WTC11 (cell line): ENCODE measurements around the gene SMAP2. TPM values are rescaled to one million over a fixed set of nuclear protein-coding genes. Genes with fewer than 3 reads are reported as not detected.
A peak's percentile ranks its signal among the peaks of the same experiment; 100 is the strongest.

Experiments
- ATAC-seq: fragments of 200-7000 bp; cut with Tn5 transposase; 2 replicates; pipeline ENCODE4 v1.10.0; 2021; ENCODE audit warnings: mild to moderate bottlenecking, moderate library complexity
- CTCF ChIA-PET: fragments of 300-600 bp; sonication (Branson Sonifier 250); formaldehyde crosslinking; loops from one replicate; lab custom pipeline; 2021; ENCODE audit warnings: antibody characterized with exemption; lab: Charles Lee
- POLR2A ChIA-PET: fragments of 350-600 bp; sonication (Branson Sonifier 250); formaldehyde crosslinking; loops from one replicate; lab custom pipeline; 2021; ENCODE audit warnings: antibody characterized with exemption; lab: Charles Lee
- DNase-seq: peaks from one replicate; pipeline ENCODE4 v3.0.0; 2021; ENCODE audit warnings: low spot score
- H3K27ac Mint-ChIP-seq: 2 replicates; pipeline ENCODE4 v1.8.0; 2021; ENCODE audit warnings: mixed read lengths
- H3K27me3 Mint-ChIP-seq: 2 replicates; pipeline ENCODE4 v1.8.0; 2021; ENCODE audit warnings: low read depth, mild to moderate bottlenecking, moderate library complexity, mixed read lengths
- H3K36me3 Mint-ChIP-seq: 2 replicates; pipeline ENCODE4 v1.8.0; 2021; ENCODE audit warnings: mixed read lengths
- H3K4me1 Mint-ChIP-seq: 2 replicates; pipeline ENCODE4 v1.8.0; 2022; ENCODE audit warnings: mixed read lengths
- H3K4me3 Mint-ChIP-seq: 2 replicates; pipeline ENCODE4 v1.8.0; 2021; ENCODE audit warnings: mild to moderate bottlenecking, moderate library complexity, mixed read lengths
- H3K9me3 Mint-ChIP-seq: 2 replicates; pipeline ENCODE4 v1.8.0; 2021; ENCODE audit warnings: mixed read lengths
- AFF4 ChIP-seq: sonication (generic); formaldehyde crosslinking; IDR thresholded peaks from 2 replicates; pipeline ENCODE4 v1.8.1; 2023; ENCODE audit warnings: mild to moderate bottlenecking, missing genetic modification reagents, borderline replicate concordance
- CDX4 ChIP-seq: fragments of 250-450 bp; sonication (Bioruptor Pico); IDR thresholded peaks from 2 replicates; pipeline ENCODE4 v1.9.0; 2021; ENCODE audit warnings: moderate library complexity, mild to moderate bottlenecking, inconsistent platforms, borderline replicate concordance
- CREM ChIP-seq: sonication (generic); formaldehyde crosslinking; IDR thresholded peaks from 2 replicates; pipeline ENCODE4 v1.8.1; 2022; ENCODE audit warnings: mild to moderate bottlenecking, missing genetic modification reagents, moderate library complexity
- E2F4 ChIP-seq: sonication (generic); formaldehyde crosslinking; IDR thresholded peaks from 2 replicates; pipeline ENCODE4 v1.8.1; 2022; ENCODE audit warnings: low read depth, mild to moderate bottlenecking, moderate library complexity, missing genetic modification reagents, borderline replicate concordance
- ERG ChIP-seq: fragments of 250-450 bp; sonication (Bioruptor Pico); IDR thresholded peaks from 2 replicates; pipeline ENCODE4 v1.8.0; 2021; ENCODE audit warnings: mild to moderate bottlenecking
- ETV6 ChIP-seq: sonication (generic); formaldehyde crosslinking; IDR thresholded peaks from 2 replicates; pipeline ENCODE4 v1.8.1; 2022; ENCODE audit warnings: mild to moderate bottlenecking, missing genetic modification reagents
- FOXJ3 ChIP-seq: sonication (generic); formaldehyde crosslinking; IDR thresholded peaks from 2 replicates; pipeline ENCODE4 v1.9.0; 2021; ENCODE audit warnings: missing genetic modification reagents, mild to moderate bottlenecking, borderline replicate concordance
- FOXP1 ChIP-seq: sonication (generic); formaldehyde crosslinking; IDR thresholded peaks from 2 replicates; pipeline ENCODE4 v1.8.0; 2022; ENCODE audit warnings: missing genetic modification reagents, mild to moderate bottlenecking, moderate library complexity, borderline replicate concordance
- GABPB1 ChIP-seq: sonication (generic); formaldehyde crosslinking; IDR thresholded peaks from 2 replicates; pipeline ENCODE4 v1.8.1; 2023; ENCODE audit warnings: mild to moderate bottlenecking, missing genetic modification reagents
- GRHL2 ChIP-seq: fragments of 250-450 bp; sonication (Bioruptor Pico); IDR thresholded peaks from 2 replicates; pipeline ENCODE4 v1.8.0; 2022; ENCODE audit warnings: mild to moderate bottlenecking, moderate library complexity; ENCODE audit not compliant: insufficient replicate concordance, severe bottlenecking
- NR3C1 ChIP-seq: sonication (generic); formaldehyde crosslinking; conservative IDR thresholded peaks from 2 replicates; pipeline ENCODE4 v1.8.1; 2023; ENCODE audit warnings: low read depth, mild to moderate bottlenecking, missing genetic modification reagents
- PRRX2 ChIP-seq: fragments of 250-450 bp; sonication (Bioruptor Pico); IDR thresholded peaks from 2 replicates; pipeline ENCODE4 v1.8.0; 2021; ENCODE audit warnings: mild to moderate bottlenecking
- SMAD4 ChIP-seq: sonication (generic); formaldehyde crosslinking; IDR thresholded peaks from 2 replicates; pipeline ENCODE4 v1.8.0; 2022; ENCODE audit warnings: mild to moderate bottlenecking, missing genetic modification reagents
- SOX15 ChIP-seq: fragments of 250-450 bp; sonication (Bioruptor Pico); IDR thresholded peaks from 2 replicates; pipeline ENCODE4 v1.9.0; 2021; ENCODE audit warnings: mild to moderate bottlenecking
- SP1 ChIP-seq: sonication (generic); formaldehyde crosslinking; conservative IDR thresholded peaks from 2 replicates; pipeline ENCODE4 v1.8.1; 2022; ENCODE audit warnings: missing genetic modification reagents
- TEAD1 ChIP-seq: sonication (generic); formaldehyde crosslinking; IDR thresholded peaks from 2 replicates; pipeline ENCODE4 v1.8.0; 2022; ENCODE audit warnings: mild to moderate bottlenecking, missing genetic modification reagents
- ZNF317 ChIP-seq: sonication (generic); formaldehyde crosslinking; IDR thresholded peaks from 2 replicates; pipeline ENCODE4 v1.8.1; 2023; ENCODE audit warnings: low read depth, mild to moderate bottlenecking, moderate library complexity, missing genetic modification reagents, borderline replicate concordance
- ZNF416 ChIP-seq: fragments of 250-450 bp; sonication (Bioruptor Pico); IDR thresholded peaks from 2 replicates; pipeline ENCODE4 v1.9.0; 2021; ENCODE audit warnings: mild to moderate bottlenecking, inconsistent platforms
- ZSCAN18 ChIP-seq: fragments of 250-450 bp; sonication (Bioruptor Pico); IDR thresholded peaks from 2 replicates; pipeline ENCODE4 v2.1.2; 2022; ENCODE audit warnings: mild to moderate bottlenecking, moderate library complexity
- total RNA-seq: library from RNA; stranded (reverse); gene quantifications from 3 replicates; pipeline ENCODE4 v1.2.3, GENCODE V29; 2021

Gene SMAP2
- total RNA-seq, 1 experiment from 2014 or later: 4.9 TPM

- H3K36me3 Mint-ChIP-seq: no peaks in the 10 kb centered on the region
- CTCF ChIA-PET: interaction anchor here (1.0 to 3.0 kb wide), 4 partner anchors 15 to 108 kb away, joined by 3 to 11 read pairs (median 4); no protein-coding TSS in a partner anchor
- H3K4me1 Mint-ChIP-seq: no peaks in the 10 kb centered on the region
- DNase-seq: no peak
- H3K4me3 Mint-ChIP-seq: no peak overlapping the region
- no peak for TF ChIP-seq NR3C1 (CRISPR knock-in tag)
- no peak for TF ChIP-seq ZNF317 (CRISPR knock-in tag)
- TF ChIP-seq GRHL2: no peak
- TF ChIP-seq GABPB1 (CRISPR knock-in tag): no peak
- TF ChIP-seq, all 79 proteins: peak for 0
- peak overlapping the region; percentile 35 for H3K27ac Mint-ChIP-seq
- ATAC-seq: no peak
- no peaks in the 10 kb centered on the region; the same call in 1 of the 2 replicates for H3K27me3 Mint-ChIP-seq
- POLR2A ChIA-PET: no interaction called here
- no peaks in the 10 kb centered on the region for H3K9me3 Mint-ChIP-seq
Observed at GRCh38 chr1:40422630-40423263, 49.2 kb downstream of the SMAP2 start.

- no peak for ATAC-seq
- TF ChIP-seq ZNF416 (CRISPR knock-in tag): no peak
- no peak for TF ChIP-seq AFF4 (CRISPR knock-in tag)
- no peak for TF ChIP-seq E2F4
- no peak for TF ChIP-seq FOXP1
- TF ChIP-seq ETV6 (CRISPR knock-in tag): no peak
- TF ChIP-seq CDX4 (CRISPR knock-in tag): no peak
- no peak for TF ChIP-seq ERG (CRISPR knock-in tag)
- no peak for TF ChIP-seq FOXJ3 (CRISPR knock-in tag)
- no peak for TF ChIP-seq TEAD1 (CRISPR knock-in tag)
- no peak for TF ChIP-seq SOX15
- TF ChIP-seq SP1 (CRISPR knock-in tag): no peak
- no peak for TF ChIP-seq CREM (CRISPR knock-in tag)
- TF ChIP-seq SMAD4 (CRISPR knock-in tag): no peak
- no peak for TF ChIP-seq PRRX2 (CRISPR knock-in tag)
- no peak for TF ChIP-seq ZSCAN18
- TF ChIP-seq, all 79 proteins: peak for 0
- ChIA-PET CTCF (interaction anchor here (0.5 to 3.0 kb wide), 4 partner anchors 15 to 157 kb away, joined by 4 to 11 read pairs (median 4); no protein-coding TSS in a partner anchor), POLR2A (no interaction called here)
- no peak overlapping the region for H3K4me3 Mint-ChIP-seq
- no peaks in the 10 kb centered on the region for H3K36me3 Mint-ChIP-seq
- no peaks in the 10 kb centered on the region for H3K9me3 Mint-ChIP-seq
- no peak for DNase-seq
- H3K4me1 Mint-ChIP-seq: no peaks in the 10 kb centered on the region
- no peaks in the 10 kb centered on the region; the same call in 1 of the 2 replicates for H3K27me3 Mint-ChIP-seq
- H3K27ac Mint-ChIP-seq: peak overlapping the region; percentile 35; the same call in 1 of the 2 replicates
Observed at GRCh38 chr1:40423264-40423642, 49.7 kb downstream of the SMAP2 start.
